HCT116 (cell line): ENCODE data around the gene EGFL8. TPM values are rescaled to one million over a fixed set of nuclear protein-coding genes. Genes with fewer than 3 reads are reported as not detected.

Experiments used
- ATAC-seq: fragments of 200-7000 bp; cut with Tn5 transposase; 2 replicates; pipeline ENCODE4 v1.9.1; 2020; ENCODE audit warnings: mild to moderate bottlenecking, moderate library complexity
- BruUV-seq: library from RNA; stranded (reverse); fragments of 400-500 nt; replicated peaks from 2 replicates; lab custom pipeline; 2021; lab: Mats Ljungman, UMichigan
- CTCF ChIA-PET: fragments of 300-600 bp; sonication (Branson Sonifier 250); formaldehyde crosslinking; loops from one replicate; lab custom pipeline; 2021; ENCODE audit warnings: antibody characterized with exemption; lab: Charles Lee
- POLR2A ChIA-PET: fragments of 300-600, 350-600 bp; sonication (Branson Sonifier 250); formaldehyde crosslinking; loops from one replicate; lab custom pipeline; 2021; ENCODE audit warnings: antibody characterized with exemption; lab: Charles Lee
- RAD21 ChIA-PET, 2 experiments: fragments of 300-600 bp; sonication (Branson Sonifier 250); formaldehyde crosslinking; loops; one replicate each; lab custom pipeline; 2023; ENCODE audit warnings: low total read pairs in 2 of 2; ENCODE audit not compliant: uncharacterized antibody in 2 of 2, unreplicated experiment in 2 of 2, low non-redundant PET in 1 of 2; lab: Charles Lee
- DNase-seq: peaks from one replicate; pipeline ENCODE4 v3.0.0-alpha.2; 2010; ENCODE audit warnings: low read depth, low spot score
- H2AFZ ChIP-seq: fragments of 200-600 bp; shearing (Covaris generic), sonication (generic); 2 replicates; pipeline ENCODE4 v1.6.1; 2017; ENCODE audit warnings: low read depth, mixed run types, mixed read lengths, antibody characterized with exemption, low read length; ENCODE audit not compliant: poor library complexity, severe bottlenecking
- H3K27ac ChIP-seq: 2 replicates; pipeline ENCODE4 v1.5.1; 2012; ENCODE audit warnings: low read depth, low read length
- H3K27me3 ChIP-seq: fragments of 200-600 bp; sonication (generic); 2 replicates; pipeline ENCODE4 v1.6.1; 2016; ENCODE audit warnings: mixed run types, low read length, mixed read lengths; ENCODE audit not compliant: insufficient read depth
- H3K36me3 ChIP-seq, 2 experiments: fragments of 200-500 bp in 1 of 2; fragments of 200-600 bp in 1 of 2; sonication (Bioruptor generic) in 1 of 2; sonication (generic) in 1 of 2; 2 replicates each; pipeline versions ENCODE4 v1.5.1 to v1.6.1; 2014 to 2016; ENCODE audit warnings: low read length in 2 of 2, inconsistent platforms in 1 of 2, mixed read lengths in 1 of 2, mixed run types in 1 of 2; ENCODE audit not compliant: insufficient read depth in 2 of 2, control insufficient read depth in 1 of 2
- H3K4me1 ChIP-seq, 2 experiments: fragments of 200-600 bp in 1 of 2; sonication (generic) in 1 of 2; 2 replicates each; pipeline versions ENCODE4 v1.5.1 to v1.6.1; 2012 to 2017; ENCODE audit warnings: low read length in 2 of 2, inconsistent platforms in 1 of 2, mild to moderate bottlenecking in 1 of 2, mixed read lengths in 1 of 2, mixed run types in 1 of 2, moderate library complexity in 1 of 2; ENCODE audit not compliant: insufficient read depth in 2 of 2, control insufficient read depth in 1 of 2
- H3K4me2 ChIP-seq: fragments of 200-600 bp; sonication (generic); 2 replicates; pipeline ENCODE4 v1.6.1; 2017; ENCODE audit warnings: mixed run types, low read length, mixed read lengths
- H3K4me3 ChIP-seq, 2 experiments: fragments of 200-600 bp in 1 of 2; sonication (generic) in 1 of 2; replicated peaks in 1 of 2; 2 replicates each; pipeline ENCODE4 v1.5.1; 2011 to 2016; ENCODE audit warnings: low read length in 2 of 2, control low read depth in 1 of 2, low read depth in 1 of 2, mild to moderate bottlenecking in 1 of 2, mixed read lengths in 1 of 2, mixed run types in 1 of 2
- H3K79me2 ChIP-seq: fragments of 200-600 bp; sonication (generic); 2 replicates; pipeline ENCODE4 v1.6.1; 2017; ENCODE audit warnings: mild to moderate bottlenecking, mixed run types, low read length, moderate library complexity, mixed read lengths; ENCODE audit not compliant: insufficient read depth
- H3K9ac ChIP-seq: fragments of 200-600 bp; sonication (generic); 2 replicates; pipeline ENCODE4 v1.6.1; 2016; ENCODE audit warnings: low read length, mixed read lengths
- H3K9me2 ChIP-seq: fragments of 200-600 bp; sonication (generic), shearing (Covaris generic); 2 replicates; pipeline ENCODE4 v1.6.1; 2017; ENCODE audit warnings: mixed run types, mild to moderate bottlenecking, moderate library complexity; ENCODE audit not compliant: insufficient read depth
- H3K9me3 ChIP-seq, 2 experiments: fragments of 200-500 bp in 1 of 2; fragments of 200-600 bp in 1 of 2; sonication (Bioruptor generic) in 1 of 2; sonication (generic) in 1 of 2; 2 replicates each; pipeline ENCODE4 v1.6.1; 2014 to 2017; ENCODE audit warnings: low read length in 2 of 2, mixed read lengths in 2 of 2, inconsistent platforms in 1 of 2, low read depth in 1 of 2, mild to moderate bottlenecking in 1 of 2, mixed run types in 1 of 2, moderate library complexity in 1 of 2; ENCODE audit not compliant: control insufficient read depth in 1 of 2, insufficient read depth in 1 of 2
- H4K20me1 ChIP-seq: fragments of 200-600 bp; sonication (generic), shearing (Covaris generic); 2 replicates; pipeline ENCODE4 v1.6.1; 2017; ENCODE audit warnings: mixed run types, mild to moderate bottlenecking, moderate library complexity; ENCODE audit not compliant: insufficient read depth
- EZH2phosphoT487 ChIP-seq: fragments of 200-600 bp; IDR thresholded peaks from 2 replicates; pipeline ENCODE4 v1.6.1; 2018; ENCODE audit warnings: antibody characterized with exemption, borderline replicate concordance
- POLR2A ChIP-seq: IDR thresholded peaks from 2 replicates; pipeline ENCODE4 v1.7.0; 2011; ENCODE audit warnings: borderline replicate concordance; ENCODE audit not compliant: insufficient read depth, insufficient read length; ENCODE audit errors: extremely low read depth
- TCF7L2 ChIP-seq: IDR thresholded peaks from 2 replicates; pipeline ENCODE4 v1.7.0; 2011; ENCODE audit warnings: borderline replicate concordance, inconsistent platforms; ENCODE audit not compliant: insufficient read depth, insufficient read length; ENCODE audit errors: extremely low read depth
- YY1 ChIP-seq: IDR thresholded peaks from 2 replicates; pipeline ENCODE4 v1.6.1; 2011; ENCODE audit warnings: low read length, low read depth, moderate library complexity, mild to moderate bottlenecking; ENCODE audit not compliant: insufficient replicate concordance; ENCODE audit errors: extremely low read depth
- intact Hi-C: fragments of 100-400 bp; cut with micrococcal nuclease; formaldehyde crosslinking; loops from 2 replicates; pipeline ENCODE4 v1.10.0; 2022
- total RNA-seq: library from RNA; stranded (reverse); gene quantifications from one replicate; pipeline ENCODE4 v1.2.1, GENCODE V29; 2021; ENCODE audit not compliant: unreplicated experiment
- TF ChIP-seq, protein P1 (sequence below), 3 experiments: fragments of 200-600 bp in 1 of 3; sonication (generic) in 1 of 3; IDR thresholded peaks in 2 of 3; conservative IDR thresholded peaks in 1 of 3; 2 replicates each; pipeline ENCODE4 v1.5.1; 2012 to 2017; ENCODE audit warnings: low read depth in 2 of 3, low read length in 2 of 3, antibody characterized with exemption in 1 of 3, borderline replicate concordance in 1 of 3, control low read depth in 1 of 3, mild to moderate bottlenecking in 1 of 3, mixed read lengths in 1 of 3, mixed run types in 1 of 3, moderate library complexity in 1 of 3; ENCODE audit not compliant: insufficient read depth in 1 of 3

Gene EGFL8
- total RNA-seq, 1 experiment from 2014 or later = 29.0 TPM

DNA sequence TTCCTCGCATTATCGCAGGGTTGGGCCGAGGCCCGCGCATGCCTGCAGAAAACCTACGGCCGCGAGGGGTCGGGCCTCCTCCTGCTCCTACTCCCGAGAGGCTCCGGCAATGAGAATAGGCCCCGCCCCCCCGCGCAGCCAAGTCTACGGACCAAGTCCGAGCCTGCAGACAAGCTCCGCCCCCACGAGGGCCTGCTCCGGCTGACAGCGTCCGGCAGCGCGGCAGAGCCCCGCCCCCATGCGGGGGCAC lies 31.2 kb downstream of the EGFL8 start:
- peak; percentile 88 for ATAC-seq
- H3K27ac ChIP-seq = peak overlapping the region; percentile 99
- TF ChIP-seq TCF7L2 = peak; percentile 48
- TF ChIP-seq, protein P1, sequence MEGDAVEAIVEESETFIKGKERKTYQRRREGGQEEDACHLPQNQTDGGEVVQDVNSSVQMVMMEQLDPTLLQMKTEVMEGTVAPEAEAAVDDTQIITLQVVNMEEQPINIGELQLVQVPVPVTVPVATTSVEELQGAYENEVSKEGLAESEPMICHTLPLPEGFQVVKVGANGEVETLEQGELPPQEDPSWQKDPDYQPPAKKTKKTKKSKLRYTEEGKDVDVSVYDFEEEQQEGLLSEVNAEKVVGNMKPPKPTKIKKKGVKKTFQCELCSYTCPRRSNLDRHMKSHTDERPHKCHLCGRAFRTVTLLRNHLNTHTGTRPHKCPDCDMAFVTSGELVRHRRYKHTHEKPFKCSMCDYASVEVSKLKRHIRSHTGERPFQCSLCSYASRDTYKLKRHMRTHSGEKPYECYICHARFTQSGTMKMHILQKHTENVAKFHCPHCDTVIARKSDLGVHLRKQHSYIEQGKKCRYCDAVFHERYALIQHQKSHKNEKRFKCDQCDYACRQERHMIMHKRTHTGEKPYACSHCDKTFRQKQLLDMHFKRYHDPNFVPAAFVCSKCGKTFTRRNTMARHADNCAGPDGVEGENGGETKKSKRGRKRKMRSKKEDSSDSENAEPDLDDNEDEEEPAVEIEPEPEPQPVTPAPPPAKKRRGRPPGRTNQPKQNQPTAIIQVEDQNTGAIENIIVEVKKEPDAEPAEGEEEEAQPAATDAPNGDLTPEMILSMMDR (IDR thresholded peaks at IDR 0.05 in 2 of 3, conservative IDR thresholded peaks at IDR 0.05 in 1 of 3; ENCODE audit: borderline replicate concordance in 1 of 3, insufficient read depth in 1 of 3, low read depth in 2 of 3, low read length in 2 of 3) = peak in 1 of 3 experiments; percentile 54; a peak in 2 of 6 replicates
- peak; percentile 8 for TF ChIP-seq YY1
- peak; percentile 17 for TF ChIP-seq POLR2A
- no peak for TF ChIP-seq EZH2phosphoT487

More for the DNA sequence above, 31.2 kb downstream of the EGFL8 start:
- peaks cover 27 to 58% of the 10 kb centered on the region in 2 experiments for H3K4me1 ChIP-seq
- ChIA-PET RAD21 (interaction anchor here (0.5 to 1.2 kb wide), 5 partner anchors 42 to 92 kb away, joined by 3 to 6 read pairs (median 4); partner anchors contain the start of genes ATF6B (in 1 of the 2) and FKBPL (in 1 of the 2)), CTCF (interaction anchor here (0.7 to 1.5 kb wide), 11 partner anchors 10 to 880 kb away, joined by 3 to 18 read pairs (median 4); partner anchors contain the start of genes ABHD16A, ATF6B, FKBPL and HLA-DPB1), POLR2A (interaction anchor here (0.8 to 1.8 kb wide), 14 partner anchors 9 to 1122 kb away, joined by 3 to 11 read pairs (median 4); partner anchors contain the start of genes AGPAT1, ATF6B, DXO and FKBPL)
- H3K9me2 ChIP-seq = no peaks in the 10 kb centered on the region
- no peaks in the 10 kb centered on the region for H3K36me3 ChIP-seq
- peak overlapping the region; percentile 91 for H3K4me2 ChIP-seq
- no TSS peak for BruUV-seq
- H3K4me3 ChIP-seq = peak overlapping the region; percentile 70 to 76
- no peaks in the 10 kb centered on the region for H3K9me3 ChIP-seq
- DNase-seq = peak; percentile 99
- no peaks in the 10 kb centered on the region for H3K79me2 ChIP-seq
- intact Hi-C loops = loop anchor here (1.0 kb wide), 2 partner anchors 76 to 108 kb away; no protein-coding TSS in a partner anchor
- H3K27me3 ChIP-seq = no peaks in the 10 kb centered on the region
- H3K9ac ChIP-seq = peak overlapping the region; percentile 97
- no peaks in the 10 kb centered on the region for H4K20me1 ChIP-seq
- no peak overlapping the region for H2AFZ ChIP-seq
